KOPT-K1 (cell line): ENCODE measurements around the gene NRXN3.

Source experiments
- H3K27ac ChIP-seq: fragments of 200-600 bp; sonication (generic); 2 replicates; pipeline ENCODE4 v1.5.1; 2016; ENCODE audit warnings: antibody characterized with exemption, mild to moderate bottlenecking, low read depth, low read length; ENCODE audit not compliant: poor library complexity, severe bottlenecking
- H3K36me3 ChIP-seq: fragments of 200-600 bp; sonication (generic); 2 replicates; pipeline ENCODE4 v1.5.1; 2017; ENCODE audit warnings: antibody characterized with exemption, mild to moderate bottlenecking, low read length, moderate library complexity; ENCODE audit not compliant: insufficient read depth
- H3K9me3 ChIP-seq: fragments of 200-600 bp; sonication (generic); 2 replicates; pipeline ENCODE4 v1.5.1; 2017; ENCODE audit warnings: antibody characterized with exemption, low read length, mild to moderate bottlenecking; ENCODE audit not compliant: insufficient read depth, poor library complexity, severe bottlenecking

Gene NRXN3

DNA sequence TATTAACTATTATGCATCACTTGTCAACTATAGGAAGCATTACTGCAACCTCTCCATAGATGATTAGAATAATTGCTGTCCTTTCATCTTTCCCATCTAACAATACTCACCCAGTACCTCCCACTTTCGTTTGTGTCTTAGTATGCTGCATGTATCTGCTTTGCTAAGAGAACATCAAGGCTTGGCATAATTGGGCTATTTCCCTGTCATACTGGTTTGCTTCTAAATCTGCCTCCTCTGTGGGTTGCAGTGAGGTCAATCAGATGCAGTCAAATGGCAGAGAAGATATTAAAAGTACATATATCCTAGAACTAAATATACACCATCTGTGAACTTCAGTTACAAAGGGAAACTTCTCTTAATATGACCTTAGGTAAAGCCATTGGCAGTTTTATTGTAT is 1330.3 kb downstream of the NRXN3 start:
- Histone ChIP-seq H3K36me3 (no peaks in the 10 kb centered on the region), H3K27ac (no peak overlapping the region)

DNA sequence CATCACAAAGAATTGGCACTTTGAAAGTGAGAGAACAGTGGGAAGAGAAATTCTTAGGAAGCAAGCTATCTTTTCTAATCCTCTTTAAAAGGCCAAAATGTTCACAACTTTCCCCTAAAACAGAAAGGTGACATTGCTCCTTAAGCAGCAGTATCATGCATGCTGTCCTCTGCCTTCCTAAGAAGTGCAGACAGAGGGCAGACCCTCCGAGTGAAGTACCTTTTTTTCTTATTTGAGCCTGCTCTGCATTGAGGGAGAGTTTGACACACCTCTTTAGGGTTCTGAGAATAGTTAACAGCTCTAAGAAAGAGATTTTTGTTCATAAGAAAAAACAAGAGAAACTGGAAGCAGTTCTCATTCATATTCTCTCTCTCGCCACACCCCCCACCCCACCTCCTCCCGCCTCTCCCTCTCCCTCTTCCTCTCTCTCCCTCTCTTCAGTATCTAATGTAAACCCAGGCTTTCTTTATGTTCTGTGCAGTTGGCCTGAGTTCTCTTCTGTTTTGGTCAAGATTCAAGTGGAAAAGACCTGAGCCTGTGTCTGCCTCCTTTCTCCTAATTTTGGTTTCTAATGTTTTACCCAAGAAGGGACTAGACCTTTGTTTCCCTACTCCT is 1332.1 kb downstream of the NRXN3 start:
- H3K36me3 ChIP-seq = no peaks in the 10 kb centered on the region
- H3K27ac ChIP-seq = no peak overlapping the region
- H3K9me3 ChIP-seq = no peaks in the 10 kb centered on the region

More for the DNA sequence above, 1330.3 kb downstream of the NRXN3 start:
- no peaks in the 10 kb centered on the region for H3K9me3 ChIP-seq

DNA sequence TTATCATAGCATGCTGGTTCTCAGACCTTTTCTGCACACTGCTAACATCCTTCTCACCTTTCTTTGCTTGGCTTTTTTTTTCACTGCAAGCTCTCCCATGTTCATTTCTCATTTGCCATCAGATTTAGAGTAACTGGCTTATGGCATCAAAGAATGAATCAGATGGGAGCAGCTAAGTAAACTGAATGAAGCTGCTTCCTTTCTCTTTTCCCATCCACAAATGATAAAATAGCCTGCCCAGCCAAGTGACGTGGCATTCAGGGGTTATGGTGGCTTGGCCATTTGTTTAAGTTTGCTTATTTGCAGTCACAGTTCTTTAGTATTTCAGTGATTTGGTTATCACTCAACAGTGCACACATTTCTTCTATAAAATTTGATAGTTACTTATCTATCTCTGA is 1332.6 kb downstream of the NRXN3 start:
- no peaks in the 10 kb centered on the region for H3K9me3 ChIP-seq
- H3K36me3 ChIP-seq = no peaks in the 10 kb centered on the region

DNA sequence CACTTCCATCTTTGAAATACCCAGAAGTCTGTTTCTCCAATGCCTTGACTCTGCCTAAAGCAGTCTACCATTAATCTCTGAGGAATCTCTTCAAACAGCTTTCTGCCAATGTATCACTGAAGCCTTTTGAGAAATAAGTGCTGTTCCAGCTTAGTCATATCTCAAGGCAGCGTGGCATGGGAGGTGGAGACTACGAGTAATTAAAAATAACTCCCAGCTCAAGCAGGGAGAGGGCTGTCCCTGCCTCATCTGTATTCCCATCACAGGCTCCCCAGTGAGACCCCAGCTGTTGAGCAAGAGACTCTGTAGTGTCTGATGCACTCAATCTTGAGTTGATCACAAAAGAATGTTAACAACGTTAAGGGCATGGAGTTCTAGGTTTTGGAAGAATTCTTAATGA is 1340.5 kb downstream of the NRXN3 start:
- no peak overlapping the region for H3K27ac ChIP-seq
- no peaks in the 10 kb centered on the region for H3K36me3 ChIP-seq
- no peaks in the 10 kb centered on the region for H3K9me3 ChIP-seq

More for the DNA sequence above, 1332.6 kb downstream of the NRXN3 start:
- no peak overlapping the region for H3K27ac ChIP-seq

DNA sequence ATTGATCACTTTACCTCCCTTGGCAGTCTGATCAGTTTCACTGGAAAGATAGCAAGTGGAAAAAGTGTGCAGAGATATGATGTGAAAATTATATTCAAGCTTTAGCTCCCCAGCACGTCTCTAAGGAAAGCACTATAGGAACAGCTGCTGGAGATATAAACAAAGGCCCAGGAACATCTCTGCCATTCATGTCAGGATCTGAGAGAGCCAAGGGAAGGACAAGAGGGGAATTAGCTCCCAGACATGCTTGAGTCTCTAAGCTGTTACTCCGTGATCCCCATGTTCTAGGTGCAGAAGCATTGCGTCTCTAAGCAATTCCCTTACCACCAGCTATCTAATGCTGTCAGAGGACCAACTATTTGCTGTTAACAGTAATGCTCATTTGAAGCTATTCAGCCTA is 1341.0 kb downstream of the NRXN3 start:
- Histone ChIP-seq H3K36me3 (no peaks in the 10 kb centered on the region), H3K27ac (no peak overlapping the region), H3K9me3 (no peaks in the 10 kb centered on the region)

DNA sequence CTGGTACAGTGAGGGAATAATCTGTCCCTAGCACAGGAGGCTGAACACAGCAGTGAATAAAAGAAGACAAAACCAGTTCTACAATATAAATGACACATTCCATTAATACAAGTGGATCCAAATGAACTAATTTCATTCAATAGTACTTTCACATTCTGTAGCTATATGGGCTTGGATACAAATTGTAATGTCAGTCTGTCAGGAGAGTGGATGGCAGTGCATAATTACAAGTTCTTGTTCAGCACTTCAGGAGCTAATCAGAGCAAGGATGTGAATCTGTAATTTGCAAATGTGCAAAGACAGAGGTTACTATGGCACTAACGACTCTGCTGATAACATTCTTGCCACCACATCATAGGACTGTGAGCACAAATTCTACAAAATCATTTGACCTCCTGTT is 1343.3 kb downstream of the NRXN3 start:
- H3K9me3 ChIP-seq = no peaks in the 10 kb centered on the region
- H3K36me3 ChIP-seq = no peaks in the 10 kb centered on the region
- no peak overlapping the region for H3K27ac ChIP-seq

DNA sequence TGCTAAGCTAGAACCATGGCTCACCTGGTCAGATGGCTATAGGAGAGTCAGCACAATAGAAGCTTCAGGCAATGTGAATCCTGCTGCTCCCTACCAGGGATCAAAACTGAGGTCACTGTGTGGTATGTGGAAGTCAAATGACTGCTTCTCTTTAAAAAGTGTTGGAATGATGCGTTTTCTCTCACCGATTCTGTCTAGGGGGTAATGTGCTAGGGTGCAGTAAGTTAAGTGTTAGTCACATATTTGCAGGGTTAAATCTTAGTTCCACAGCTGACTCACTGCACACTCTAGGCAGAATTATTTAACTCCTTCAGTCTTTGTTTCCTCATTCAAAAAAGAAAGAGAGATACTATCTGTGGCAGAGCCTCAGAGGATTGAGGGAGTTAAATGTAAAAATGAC is 1344.5 kb downstream of the NRXN3 start:
- no peaks in the 10 kb centered on the region for H3K9me3 ChIP-seq
- H3K36me3 ChIP-seq = no peaks in the 10 kb centered on the region
- no peak overlapping the region for H3K27ac ChIP-seq

DNA sequence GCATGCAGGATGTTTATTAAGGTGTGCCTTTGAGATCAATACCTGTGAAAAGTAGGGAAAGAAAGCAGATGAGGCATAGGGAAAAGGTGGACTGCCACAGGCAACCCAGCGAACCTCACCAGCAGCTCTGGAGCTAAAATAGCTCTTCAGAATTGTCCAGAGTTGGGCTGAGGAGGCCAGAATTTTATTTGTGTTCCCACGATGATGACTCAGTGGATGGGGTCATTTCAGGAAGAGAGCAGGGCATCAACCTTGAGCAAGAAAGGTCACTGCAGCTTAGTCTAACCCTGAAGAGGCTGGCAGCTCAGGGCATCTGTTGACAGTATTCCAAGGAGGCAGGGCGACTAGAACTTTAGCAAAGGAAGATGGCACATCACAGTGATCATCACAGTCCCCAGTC is 1345.0 kb downstream of the NRXN3 start:
- Histone ChIP-seq H3K27ac (no peak overlapping the region), H3K36me3 (no peaks in the 10 kb centered on the region), H3K9me3 (no peaks in the 10 kb centered on the region)

DNA sequence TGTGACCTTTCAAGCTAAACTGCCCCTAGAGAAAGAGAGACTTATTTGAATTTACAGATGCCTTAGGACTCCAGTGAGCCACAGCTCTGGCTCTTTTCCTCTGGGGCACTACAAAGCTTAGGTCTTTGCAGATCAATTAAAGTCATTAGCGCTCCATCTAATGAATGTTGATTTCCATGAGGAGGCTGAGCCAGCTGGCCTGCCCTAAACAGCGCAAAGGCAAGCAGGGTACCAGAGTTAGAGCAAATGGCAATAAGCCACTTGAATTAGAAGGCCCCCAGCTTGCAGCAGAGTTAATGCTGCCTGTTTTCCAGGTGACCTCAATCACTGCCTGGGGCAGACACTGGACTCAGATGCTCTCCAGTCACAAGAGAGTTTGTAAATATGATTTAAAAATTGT is 1345.8 kb downstream of the NRXN3 start:
- no peaks in the 10 kb centered on the region for H3K9me3 ChIP-seq
- no peaks in the 10 kb centered on the region for H3K36me3 ChIP-seq
- no peak overlapping the region for H3K27ac ChIP-seq

DNA sequence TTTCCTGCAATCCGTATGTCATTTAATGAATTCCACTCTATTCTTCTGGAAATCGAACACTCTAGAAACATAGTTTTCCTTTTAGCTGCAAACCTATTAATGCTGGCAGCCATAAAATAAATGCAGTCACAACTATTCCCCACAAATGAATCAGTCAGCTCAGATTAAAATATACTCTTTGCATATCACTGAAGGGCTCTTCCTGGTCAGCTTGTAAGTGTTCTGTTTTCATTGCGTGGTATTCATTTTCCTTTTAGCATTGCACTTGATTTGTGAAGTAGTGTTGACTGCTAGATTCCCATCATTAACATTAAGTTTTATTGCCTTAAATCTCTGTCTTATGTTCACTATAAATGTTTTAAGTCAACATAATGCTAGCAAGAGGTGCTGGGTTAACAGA is 1355.2 kb downstream of the NRXN3 start:
- Histone ChIP-seq H3K27ac (no peak overlapping the region), H3K9me3 (peaks cover 7% of the 10 kb centered on the region), H3K36me3 (no peaks in the 10 kb centered on the region)

DNA sequence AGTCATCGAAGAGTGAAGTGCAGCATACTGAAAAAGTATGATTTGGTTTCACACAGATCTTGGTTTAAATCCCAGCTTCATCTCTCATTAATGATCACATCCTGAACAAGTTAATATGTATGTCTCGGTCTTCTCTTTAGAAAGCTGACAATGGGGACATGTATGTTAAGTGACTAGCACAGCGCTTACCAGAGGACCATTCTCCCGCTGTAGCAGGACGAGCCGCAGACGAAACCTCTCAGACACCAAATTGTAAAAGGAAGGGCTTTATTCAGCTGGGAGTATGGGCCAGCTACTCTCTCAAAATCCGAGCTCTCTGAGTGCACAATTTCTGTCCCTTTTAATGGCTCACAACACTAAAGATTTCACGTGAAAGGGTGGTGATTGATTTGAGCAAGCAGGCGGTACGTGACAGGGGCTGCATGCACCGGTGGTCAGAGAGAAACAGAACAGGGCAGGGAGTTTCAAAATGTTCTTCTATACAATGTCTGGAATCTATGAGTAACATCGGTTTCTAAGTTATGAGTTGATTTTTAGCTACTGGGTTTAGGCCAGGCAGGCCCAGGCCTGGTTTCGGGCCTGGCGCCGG is 1358.7 kb downstream of the NRXN3 start:
- H3K9me3 ChIP-seq = no peaks in the 10 kb centered on the region
- H3K36me3 ChIP-seq = no peaks in the 10 kb centered on the region
- no peak overlapping the region for H3K27ac ChIP-seq

DNA sequence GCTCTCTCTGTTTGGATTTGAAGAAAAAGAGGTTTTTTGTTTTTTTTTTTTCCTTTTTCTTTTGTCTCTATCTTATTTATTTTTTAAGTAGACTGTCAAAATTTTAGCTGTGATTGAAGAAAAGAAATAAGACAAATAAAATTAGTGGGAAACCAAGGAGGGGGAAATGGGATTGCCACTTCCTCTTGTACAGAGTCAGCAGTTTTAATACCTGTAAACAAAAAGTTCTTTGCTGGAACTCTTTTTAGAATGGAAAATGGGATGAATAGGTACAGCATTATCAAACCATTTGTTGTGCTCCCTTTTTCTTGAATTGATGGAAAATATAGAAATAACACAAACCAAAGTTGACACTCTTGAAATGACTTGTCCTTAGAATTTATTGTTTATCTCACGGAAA is 1360.4 kb downstream of the NRXN3 start:
- H3K36me3 ChIP-seq = no peaks in the 10 kb centered on the region
- H3K27ac ChIP-seq = no peak overlapping the region
- no peaks in the 10 kb centered on the region for H3K9me3 ChIP-seq

DNA sequence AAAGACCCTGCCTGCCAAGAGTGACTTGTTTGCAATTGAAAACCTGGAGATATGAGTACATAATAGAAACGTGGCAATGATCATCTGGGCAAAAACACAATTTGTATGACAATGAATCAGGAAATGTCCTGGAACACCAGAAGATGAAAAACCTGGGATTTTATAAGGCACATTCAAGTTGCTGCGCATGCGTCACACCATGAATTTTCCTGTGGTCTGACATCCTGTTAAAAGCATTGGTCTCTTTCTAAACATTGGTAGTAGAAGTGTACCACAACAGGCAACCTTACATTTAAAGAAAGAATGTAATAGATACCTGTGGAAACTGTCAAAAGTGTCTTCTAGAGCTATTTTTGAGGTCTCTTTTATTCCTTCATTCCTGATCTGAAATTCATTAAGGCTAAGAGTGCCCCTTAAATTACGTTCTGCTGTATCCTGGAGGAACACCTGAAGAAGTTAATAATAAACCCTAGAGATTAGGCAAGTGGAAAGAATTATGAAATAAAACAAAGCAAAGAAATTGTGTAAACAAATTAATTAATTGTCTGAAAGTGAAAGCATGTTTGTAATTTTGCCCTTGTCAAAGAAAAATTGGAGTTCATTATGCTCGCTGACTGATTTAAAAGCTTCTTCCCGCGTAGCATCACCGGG is 1364.7 kb downstream of the NRXN3 start:
- no peaks in the 10 kb centered on the region for H3K36me3 ChIP-seq
- no peaks in the 10 kb centered on the region for H3K9me3 ChIP-seq
- H3K27ac ChIP-seq = no peak overlapping the region

DNA sequence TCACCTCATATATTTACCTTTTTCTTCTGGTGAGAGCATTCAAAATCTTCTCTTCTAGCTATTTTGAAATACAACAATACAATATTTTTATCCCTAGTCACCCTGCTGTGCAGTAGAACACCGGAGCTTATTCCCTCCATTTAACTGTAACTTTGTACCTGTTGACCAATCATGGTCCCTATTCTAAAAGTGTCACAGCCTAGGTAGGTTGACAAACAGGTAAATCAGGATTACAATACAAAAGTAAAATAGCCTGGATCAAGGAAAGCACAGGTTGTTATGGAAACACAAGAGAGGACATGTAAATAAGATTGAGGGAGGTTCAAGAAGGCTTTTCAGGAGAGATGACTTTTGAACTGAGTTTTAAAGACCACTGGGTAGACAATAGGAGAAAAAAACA is 1370.2 kb downstream of the NRXN3 start:
- Histone ChIP-seq H3K36me3 (no peaks in the 10 kb centered on the region), H3K9me3 (no peaks in the 10 kb centered on the region), H3K27ac (no peak overlapping the region)

DNA sequence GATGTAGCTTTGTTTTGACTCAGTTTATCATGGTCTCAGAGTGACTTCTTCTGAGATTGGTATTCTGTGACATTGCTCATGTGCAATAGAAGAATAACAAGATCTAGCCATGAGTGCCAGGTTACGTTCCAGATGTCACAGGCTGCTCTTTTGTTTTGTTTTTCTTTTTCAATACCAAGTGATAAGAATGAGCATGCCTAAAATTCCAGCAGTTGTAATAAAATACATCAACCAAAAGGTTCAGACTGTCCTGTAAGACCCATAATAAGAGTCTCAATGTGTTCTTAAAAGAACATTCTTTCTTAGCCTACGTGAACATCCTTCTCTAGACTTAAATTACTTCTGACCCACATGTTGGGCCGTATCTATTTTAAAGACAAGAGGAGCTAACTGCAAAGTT is 1371.9 kb downstream of the NRXN3 start:
- H3K36me3 ChIP-seq = no peaks in the 10 kb centered on the region
- H3K9me3 ChIP-seq = no peaks in the 10 kb centered on the region
- H3K27ac ChIP-seq = no peak overlapping the region

DNA sequence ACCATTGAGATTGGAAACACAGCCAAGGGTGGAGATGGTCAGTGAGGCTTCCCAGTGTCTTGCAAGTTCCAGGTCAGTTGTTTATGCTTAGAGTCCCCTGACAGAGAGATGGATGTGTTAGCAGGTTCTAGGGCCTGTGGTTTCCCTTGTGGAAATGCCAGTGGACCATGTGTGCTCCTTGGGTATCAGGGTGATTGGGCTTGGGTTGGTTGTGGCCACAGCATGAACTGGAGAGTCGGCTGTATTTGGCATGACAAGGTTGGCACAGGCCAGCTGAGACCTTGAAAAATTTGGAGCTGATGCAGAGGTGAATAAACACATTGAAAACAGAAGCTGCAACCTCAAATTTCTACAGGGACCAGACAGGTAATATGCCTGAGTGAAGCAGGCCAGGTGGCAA is 1373.2 kb downstream of the NRXN3 start:
- Histone ChIP-seq H3K9me3 (no peaks in the 10 kb centered on the region), H3K27ac (no peak overlapping the region), H3K36me3 (no peaks in the 10 kb centered on the region)
